Psoas muscle (tissue), 8 donors: Measurements from ENCODE around the gene SNAI3. TPM values are rescaled to one million over a fixed set of nuclear protein-coding genes. Genes with fewer than 3 reads are reported as not detected.

Experiments used
- ATAC-seq, 4 donors: fragments of 200-7000 bp; cut with Tn5 transposase; one replicate each; pipeline ENCODE4 v1.9.1; 2020; ENCODE audit warnings: moderate library complexity in 3 of 4, mild to moderate bottlenecking in 2 of 4
- DNase-seq, 2 donors: peaks; one replicate each; pipeline ENCODE4 v3.0.0-alpha.2; 2020
- H3K27ac ChIP-seq: fragments of 200-600 bp; one replicate; pipeline ENCODE4 v1.8.0; 2022
- H3K27me3 ChIP-seq, 3 donors: fragments of 200-600 bp in 1 of 3; one replicate each; pipeline versions ENCODE4 v1.6.1 to v1.8.0; 2013 to 2022; ENCODE audit warnings: low read length in 2 of 3, mild to moderate bottlenecking in 2 of 3, moderate library complexity in 1 of 3; ENCODE audit not compliant: insufficient read depth in 3 of 3
- H3K36me3 ChIP-seq, 2 donors: fragments of 200-600 bp in 1 of 2; one replicate each; pipeline versions ENCODE4 v1.6.1 to v1.8.0; 2013 to 2022; ENCODE audit warnings: low read depth in 1 of 2, mild to moderate bottlenecking in 1 of 2, moderate library complexity in 1 of 2; ENCODE audit not compliant: insufficient read depth in 1 of 2
- H3K4me1 ChIP-seq: fragments of 200-600 bp; one replicate; pipeline ENCODE4 v1.8.0; 2022
- H3K4me3 ChIP-seq: fragments of 200-600 bp; one replicate; pipeline ENCODE4 v1.8.0; 2022; ENCODE audit warnings: mild to moderate bottlenecking
- H3K9me3 ChIP-seq: fragments of 200-600 bp; one replicate; pipeline ENCODE4 v1.8.0; 2022
- WGBS, 3 donors: extraction: QIAGEN DNeasy Blood & Tissue Kit; methylation state at CpG; one replicate each; pipeline versions ENCODE4 v1.1.6 to v1.1.7; 2013; 5-methylcytosine and 5-hydroxymethylcytosine counted together
- intact Hi-C, 2 donors: fragments of 100-400 bp; cut with DNase I; formaldehyde crosslinking; loops; one replicate each; pipeline versions ENCODE4 v1.11.0 to v1.14.2; 2022
- polyA plus RNA-seq, 3 donors: library from polyadenylated mRNA; stranded (reverse); fragments of 200-250 nt; gene quantifications; one replicate each; pipeline ENCODE4 v1.2.3, GENCODE V29; 2013
- total RNA-seq, 4 donors: library from RNA; stranded (reverse); fragmentation: NEBNext Ultra II Directional in 2 of 4; extraction: Animal tissue kit (Norgen Biotek cat#: 25700) in 2 of 4; gene quantifications; one replicate each; pipeline versions ENCODE4 v1.2.1 to v1.2.4, GENCODE V29; 2021 to 2023
- TF ChIP-seq, protein P1 (sequence below): fragments of 200-600 bp; IDR thresholded peaks from one replicate; pipeline ENCODE4 v1.8.0; 2022; ENCODE audit warnings: antibody characterized with exemption
- donor health status: healthy with polysubstance abuse.
- donor health status: DM: no; HTN: no; CAD: no; lungs with moderate emphysema.
- donor health status: Bipolar disorder and iron deficiency.
- donor health status: healthy.
- donor health status: DM: yes; HTN: yes; CAD: no.
- donor health status: DM: no; HTN: no; CAD: no.
- donor health status: DM: no; HTN: no; CAD: no.
- donor health status: DM: yes; HTN: yes; CAD: no.

SNAI3 gene
- total and polyA plus RNA-seq, 7 donors, result 1.2 to 8.5 (median 3.9) TPM

DNA sequence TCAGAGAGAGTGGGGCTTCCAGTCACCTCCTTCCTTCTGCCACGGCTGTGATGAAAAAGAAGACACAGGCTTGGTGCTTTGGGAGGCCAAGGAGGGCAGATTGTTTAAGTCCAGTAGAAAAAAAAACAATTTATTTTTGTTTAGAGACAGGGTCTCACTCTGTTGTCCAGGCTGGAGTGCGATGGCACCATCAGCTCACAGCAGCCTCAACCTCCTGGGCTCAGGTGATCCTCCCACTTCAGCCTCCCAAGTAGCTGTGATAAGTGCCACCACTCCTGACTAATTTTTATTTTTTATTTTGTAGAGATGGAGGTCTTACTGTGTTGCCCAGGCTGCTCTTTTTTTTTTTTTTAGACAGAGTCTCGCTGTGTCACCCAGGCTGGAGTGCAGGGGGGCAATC lies 20.7 kb downstream of the SNAI3 start:
- TF ChIP-seq, protein P1, sequence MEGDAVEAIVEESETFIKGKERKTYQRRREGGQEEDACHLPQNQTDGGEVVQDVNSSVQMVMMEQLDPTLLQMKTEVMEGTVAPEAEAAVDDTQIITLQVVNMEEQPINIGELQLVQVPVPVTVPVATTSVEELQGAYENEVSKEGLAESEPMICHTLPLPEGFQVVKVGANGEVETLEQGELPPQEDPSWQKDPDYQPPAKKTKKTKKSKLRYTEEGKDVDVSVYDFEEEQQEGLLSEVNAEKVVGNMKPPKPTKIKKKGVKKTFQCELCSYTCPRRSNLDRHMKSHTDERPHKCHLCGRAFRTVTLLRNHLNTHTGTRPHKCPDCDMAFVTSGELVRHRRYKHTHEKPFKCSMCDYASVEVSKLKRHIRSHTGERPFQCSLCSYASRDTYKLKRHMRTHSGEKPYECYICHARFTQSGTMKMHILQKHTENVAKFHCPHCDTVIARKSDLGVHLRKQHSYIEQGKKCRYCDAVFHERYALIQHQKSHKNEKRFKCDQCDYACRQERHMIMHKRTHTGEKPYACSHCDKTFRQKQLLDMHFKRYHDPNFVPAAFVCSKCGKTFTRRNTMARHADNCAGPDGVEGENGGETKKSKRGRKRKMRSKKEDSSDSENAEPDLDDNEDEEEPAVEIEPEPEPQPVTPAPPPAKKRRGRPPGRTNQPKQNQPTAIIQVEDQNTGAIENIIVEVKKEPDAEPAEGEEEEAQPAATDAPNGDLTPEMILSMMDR, result no peak
- Histone ChIP-seq H3K27me3 (no peaks in the 10 kb centered on the region), H3K4me1 (peaks cover 17% of the 10 kb centered on the region), H3K9me3 (no peaks in the 10 kb centered on the region), H3K4me3 (no peak overlapping the region), H3K36me3 (peaks cover 0 to 7% of the 10 kb centered on the region in 2 donors), H3K27ac (peak overlapping the region; percentile 21)
- ATAC-seq, result no peak
- 82 to 93% (median 87%) methylated on average over 3 of the region's 3 CpGs for WGBS, 3 donors
- intact Hi-C loops, result no loop called here
- no peak for DNase-seq

DNA sequence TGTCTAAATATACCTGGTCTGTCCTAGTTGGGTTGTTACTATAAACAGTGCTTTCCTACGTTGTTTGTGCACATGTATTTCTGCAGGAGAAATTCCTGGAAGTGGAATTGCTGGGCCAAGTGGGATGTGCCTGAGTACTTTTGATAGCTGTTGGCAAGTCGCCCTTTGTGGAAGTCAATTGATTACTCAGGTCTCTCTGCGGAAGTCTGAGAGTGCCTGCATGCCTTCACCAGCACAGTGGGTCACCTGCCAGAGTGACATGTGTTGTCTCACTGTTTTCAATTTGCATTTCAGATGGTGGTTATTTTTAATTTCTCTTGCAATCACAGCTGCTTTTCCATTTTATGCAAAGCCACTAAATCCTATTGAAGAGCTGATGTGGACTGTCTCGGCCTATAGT lies 21.2 kb downstream of the SNAI3 start:
- 36 to 48% (median 40%) methylated on average over 4 of the region's 4 CpGs for WGBS, 3 donors
- intact Hi-C loops, result no loop called here
- DNase-seq, result no peak
- H3K36me3 ChIP-seq, result peaks cover 0 to 7% of the 10 kb centered on the region in 2 donors
- ATAC-seq, result no peak
- TF ChIP-seq, protein P1, result no peak
- H3K4me1 ChIP-seq, result peaks cover 17% of the 10 kb centered on the region
- H3K9me3 ChIP-seq, result no peaks in the 10 kb centered on the region
- H3K27me3 ChIP-seq, result no peaks in the 10 kb centered on the region
- H3K27ac ChIP-seq, result peak overlapping the region; percentile 21
- H3K4me3 ChIP-seq, result no peak overlapping the region

DNA sequence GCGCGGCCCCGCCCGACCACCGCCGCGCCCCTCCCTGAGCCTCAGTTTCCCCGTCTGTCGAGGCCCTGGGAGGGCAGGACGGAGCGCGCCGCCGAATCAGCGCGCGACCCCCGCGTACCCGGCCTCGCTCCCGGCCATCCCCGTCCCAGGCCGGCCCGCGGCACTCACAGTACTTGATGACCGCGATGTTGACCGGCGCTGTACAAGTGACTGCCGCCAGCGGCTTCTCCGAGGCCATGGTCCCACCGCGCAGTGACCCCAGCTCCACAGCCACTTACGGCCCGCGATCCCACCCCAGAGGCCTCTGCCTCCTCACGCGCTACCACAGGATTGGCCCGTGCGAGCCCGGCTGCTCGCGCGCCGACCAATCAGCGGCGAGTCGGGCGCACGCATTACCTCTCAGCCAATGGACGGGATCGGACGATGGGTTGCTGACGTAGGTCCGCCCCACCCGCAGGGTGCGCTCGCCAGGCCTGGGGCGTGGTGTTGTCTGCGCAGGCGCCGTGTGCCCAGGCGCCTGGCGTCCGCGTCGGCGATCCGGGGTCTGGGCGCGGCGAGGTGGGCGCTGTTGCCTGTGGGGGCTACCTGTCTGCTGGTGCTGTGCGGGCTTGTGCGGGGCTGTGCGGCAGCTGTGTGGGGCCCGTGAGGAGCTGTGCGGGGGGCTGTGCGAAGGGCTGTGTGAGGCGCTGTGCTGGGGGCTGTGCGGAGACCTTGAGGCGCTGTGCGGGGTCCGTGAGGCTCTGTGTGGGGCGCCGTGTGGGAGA lies 23.3 kb downstream of the SNAI3 start, which contains the start of gene MVD:
Gene MVD (minus strand): TSS at position 249 of the 764 bp plus-strand sequence. CDS start 11 bp downstream, at position 238.
- H3K4me1 ChIP-seq, result peaks cover 17% of the 10 kb centered on the region
- 0% methylated on average over 60 to 88 of the region's 88 CpGs for WGBS, 3 donors
- H3K27me3 ChIP-seq, result no peaks in the 10 kb centered on the region
- intact Hi-C loops, result loop anchor here in 1 of 2 donors (5.0 kb wide), 1 partner anchor 44 kb away; the partner anchor contains the start of genes CTU2 and RNF166
- peak within 1 kb of the TSS; percentile 100 for H3K4me3 ChIP-seq
- peak; percentile 98 to 99 (median 98) for ATAC-seq
- TF ChIP-seq, protein P1, result no peak
- peaks cover 0 to 4% of the 10 kb centered on the region in 2 donors for H3K36me3 ChIP-seq
- peak; percentile 97 to 99 for DNase-seq
- H3K27ac ChIP-seq, result peak within 1 kb of the TSS; percentile 92
- H3K9me3 ChIP-seq, result no peaks in the 10 kb centered on the region

DNA sequence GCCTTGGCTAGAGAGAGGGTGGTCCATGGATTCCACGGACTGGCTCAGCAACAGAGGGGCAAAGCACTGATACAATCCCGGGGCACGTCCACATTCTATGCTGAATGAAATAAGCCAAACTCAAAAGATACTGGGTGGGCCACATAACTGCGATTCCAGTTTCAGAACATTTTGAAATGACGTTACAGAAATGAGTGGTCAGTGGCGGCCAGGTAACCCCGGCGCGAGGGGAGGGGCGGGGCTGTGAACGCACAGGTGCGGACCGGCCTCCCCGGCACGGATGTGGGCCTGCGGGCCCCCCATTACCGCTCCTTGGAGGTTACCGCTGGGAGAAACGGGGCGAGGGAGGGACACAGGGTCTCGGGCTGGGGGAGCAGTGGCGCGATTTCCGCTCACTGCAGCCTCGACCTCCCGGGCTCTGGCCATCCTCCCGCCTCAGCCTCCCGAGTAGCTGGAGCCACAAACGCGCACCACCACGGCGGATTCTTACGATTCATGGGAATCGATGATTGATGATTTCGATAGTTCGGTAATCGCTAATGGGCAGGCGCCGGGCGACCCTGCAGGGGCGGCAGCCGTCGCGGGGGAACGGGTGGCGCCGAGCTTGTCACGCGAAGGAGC lies 24.0 kb downstream of the SNAI3 start:
- TF ChIP-seq, protein P1, result no peak
- DNase-seq (peak in 1 of 2 donors; percentile 21), ATAC-seq (no peak)
- peaks cover 0 to 5% of the 10 kb centered on the region in 2 donors for H3K36me3 ChIP-seq
- intact Hi-C loops, result loop anchor here in 1 of 2 donors (5.0 kb wide), 1 partner anchor 45 kb away; the partner anchor contains the start of genes CTU2 and RNF166
- H3K4me1 ChIP-seq, result peaks cover 17% of the 10 kb centered on the region
- WGBS, 3 donors, result 1 to 2% (median 2%) methylated on average over 29 to 49 of the region's 49 CpGs
- H3K27me3 ChIP-seq, result no peaks in the 10 kb centered on the region
- H3K9me3 ChIP-seq, result no peaks in the 10 kb centered on the region
- H3K27ac ChIP-seq, result peak overlapping the region; percentile 92
- H3K4me3 ChIP-seq, result peak overlapping the region; percentile 100
